ENCODE data around the gene GAS1.

GAS1 gene, protein sequence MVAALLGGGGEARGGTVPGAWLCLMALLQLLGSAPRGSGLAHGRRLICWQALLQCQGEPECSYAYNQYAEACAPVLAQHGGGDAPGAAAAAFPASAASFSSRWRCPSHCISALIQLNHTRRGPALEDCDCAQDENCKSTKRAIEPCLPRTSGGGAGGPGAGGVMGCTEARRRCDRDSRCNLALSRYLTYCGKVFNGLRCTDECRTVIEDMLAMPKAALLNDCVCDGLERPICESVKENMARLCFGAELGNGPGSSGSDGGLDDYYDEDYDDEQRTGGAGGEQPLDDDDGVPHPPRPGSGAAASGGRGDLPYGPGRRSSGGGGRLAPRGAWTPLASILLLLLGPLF

GRCh38 chr9:86947146-86948073 lies at the start of gene GAS1:
TSS of gene GAS1 (minus strand) at chr9:86947506. CDS start at chr9:86946779, 727 bp downstream.
- DNase-seq: peak; percentile 88 to 96

DNA sequence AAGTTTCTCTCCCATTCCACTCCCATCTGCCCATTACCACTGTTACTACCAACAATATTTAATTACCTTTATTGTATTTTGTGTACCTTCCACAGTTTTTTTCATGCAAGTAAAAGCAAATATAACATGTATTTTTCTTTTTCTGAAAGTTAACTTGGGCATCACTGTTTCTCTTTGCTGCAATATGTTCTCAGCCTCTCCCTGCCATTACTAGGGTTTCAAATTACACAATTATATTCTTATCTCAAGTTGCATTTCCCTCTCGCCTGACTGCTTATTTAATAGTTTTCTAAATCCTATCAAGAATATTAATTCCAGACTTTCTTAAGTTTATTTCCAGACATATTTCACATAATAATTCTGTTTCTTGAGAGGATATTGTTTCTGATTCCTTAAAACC lies 46.9 kb upstream of the GAS1 start:
- no peak for DNase-seq

DNA sequence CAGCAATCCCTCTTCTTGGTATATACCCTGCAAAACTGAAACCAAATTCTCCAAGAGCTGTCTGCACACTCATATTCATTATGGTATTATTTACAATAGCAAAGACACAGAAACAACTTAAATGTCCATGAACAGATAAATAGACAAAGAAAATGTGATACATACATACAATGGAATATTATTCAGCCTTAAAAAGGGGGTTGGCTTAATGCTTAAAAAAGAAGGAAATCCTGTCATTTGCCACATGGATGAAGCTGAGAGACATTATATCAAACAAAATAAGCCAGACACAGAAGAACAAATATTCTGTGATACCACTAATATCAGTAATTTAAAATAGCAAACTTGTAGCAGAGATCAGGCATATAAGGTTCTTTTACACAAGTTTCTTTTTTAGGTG lies 46.5 kb upstream of the GAS1 start:
- no peak for DNase-seq

DNA sequence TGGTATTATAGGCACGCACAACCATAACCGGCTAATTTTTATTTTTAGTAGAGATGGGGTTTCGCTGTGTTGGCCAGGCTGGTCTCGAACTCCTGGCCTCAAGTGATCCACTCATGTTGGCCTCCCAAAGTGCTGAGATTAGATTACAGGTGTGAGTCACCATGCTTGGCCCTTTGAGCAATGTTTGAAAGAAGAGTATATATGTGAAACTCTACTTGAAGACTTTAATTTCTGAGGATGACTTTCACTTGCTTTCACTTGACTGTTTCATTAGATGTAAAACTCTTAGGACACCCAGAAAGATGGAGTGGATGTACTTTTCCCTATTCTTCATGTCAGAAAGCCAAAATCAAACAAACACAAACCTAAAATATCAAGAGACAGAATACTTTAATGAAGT lies 43.8 kb upstream of the GAS1 start:
- DNase-seq: no peak

DNA sequence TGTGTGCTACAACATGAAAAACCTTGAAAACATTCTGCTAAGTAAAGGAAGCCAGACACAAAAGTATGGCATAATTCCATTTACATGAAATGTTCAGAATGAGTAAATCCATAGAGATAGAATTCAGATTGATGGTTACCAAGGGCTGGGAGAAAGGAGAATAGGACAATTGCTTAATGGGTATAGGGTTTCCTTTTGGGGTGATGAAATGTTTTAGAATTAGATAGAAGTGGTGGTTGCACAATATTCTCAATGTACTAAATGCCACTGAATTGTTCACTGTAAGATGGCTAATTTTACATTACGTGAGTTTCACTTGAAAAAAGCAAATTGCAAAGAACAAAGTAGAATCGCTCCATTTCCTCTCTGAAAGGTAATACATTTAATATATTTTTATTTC lies 43.0 kb upstream of the GAS1 start:
- DNase-seq: no peak

GRCh38 chr9:86987900-86988299 lies 40.6 kb upstream of the GAS1 start:
- DNase-seq: no peak

GRCh38 chr9:86985132-86985647 lies 37.9 kb upstream of the GAS1 start:
- DNase-seq: no peak

- no peak for DNase-seq
Observed at GRCh38 chr9:86983620-86984259, 36.4 kb upstream of the GAS1 start.

GRCh38 chr9:86983249-86983619 lies 35.9 kb upstream of the GAS1 start:
- DNase-seq: no peak

DNA sequence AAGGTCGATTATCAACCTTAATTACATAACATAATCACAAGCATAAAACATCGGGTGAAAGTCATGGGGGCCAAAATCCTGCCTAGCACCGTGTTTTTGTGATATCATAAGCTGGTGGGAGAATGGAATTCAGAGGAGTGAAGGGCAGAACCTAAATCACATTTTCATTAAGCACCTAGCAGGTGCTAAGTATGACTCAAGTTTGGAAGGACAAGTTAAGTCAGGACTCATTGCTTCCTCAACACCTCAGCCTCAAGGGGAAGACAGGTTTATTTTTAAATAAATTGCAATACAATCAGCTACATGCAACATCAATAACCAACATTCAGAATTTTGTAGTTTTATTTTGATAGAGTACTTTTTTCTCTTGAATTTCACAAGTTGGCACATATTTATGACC lies 33.5 kb upstream of the GAS1 start:
- no peak for DNase-seq

DNA sequence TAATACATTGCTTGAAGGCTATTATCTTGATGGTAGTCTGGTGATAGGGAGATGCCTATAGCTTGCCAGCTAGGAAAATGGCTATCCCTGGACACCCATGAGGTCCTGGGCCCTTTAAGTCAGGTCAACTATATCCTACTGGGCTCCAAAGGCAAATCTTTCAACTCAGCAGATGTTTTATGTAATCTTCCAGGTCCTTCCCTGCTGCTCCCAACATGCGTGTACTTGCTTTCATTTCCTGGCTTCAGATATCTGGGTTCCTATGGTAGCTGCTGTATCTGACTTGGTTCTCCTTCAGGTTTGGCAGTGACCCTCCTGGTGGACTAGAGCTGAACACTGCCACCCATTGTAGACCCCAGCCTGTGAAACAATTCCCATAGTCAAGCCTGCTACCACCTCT lies 32.4 kb upstream of the GAS1 start:
- DNase-seq: no peak

DNA sequence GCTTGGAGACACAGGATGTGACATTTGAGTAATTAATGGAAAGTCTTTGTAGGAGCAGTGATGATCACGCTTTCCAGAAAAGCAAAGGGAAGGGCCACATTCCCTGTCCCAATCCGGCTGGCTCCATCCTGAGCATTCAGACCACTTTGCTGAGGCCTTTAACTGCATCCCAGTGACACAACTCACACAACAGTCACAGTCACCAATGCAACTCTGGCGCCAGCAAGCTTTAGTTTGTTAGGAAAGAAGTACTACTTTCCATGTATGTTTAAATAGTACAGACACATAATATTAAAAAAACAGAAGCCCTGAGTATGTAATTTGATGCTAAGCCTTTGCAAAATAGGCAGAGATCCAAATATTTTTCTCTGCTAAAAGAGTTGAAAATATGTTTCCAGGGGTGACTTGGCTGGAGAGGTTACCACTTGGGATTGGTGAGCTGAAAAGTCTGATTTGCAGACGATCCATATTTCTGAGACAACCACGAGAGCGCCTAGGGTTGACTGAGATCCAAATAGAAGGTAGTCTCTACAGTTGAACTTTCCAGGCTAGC lies 31.7 kb upstream of the GAS1 start:
- DNase-seq: no peak

DNA sequence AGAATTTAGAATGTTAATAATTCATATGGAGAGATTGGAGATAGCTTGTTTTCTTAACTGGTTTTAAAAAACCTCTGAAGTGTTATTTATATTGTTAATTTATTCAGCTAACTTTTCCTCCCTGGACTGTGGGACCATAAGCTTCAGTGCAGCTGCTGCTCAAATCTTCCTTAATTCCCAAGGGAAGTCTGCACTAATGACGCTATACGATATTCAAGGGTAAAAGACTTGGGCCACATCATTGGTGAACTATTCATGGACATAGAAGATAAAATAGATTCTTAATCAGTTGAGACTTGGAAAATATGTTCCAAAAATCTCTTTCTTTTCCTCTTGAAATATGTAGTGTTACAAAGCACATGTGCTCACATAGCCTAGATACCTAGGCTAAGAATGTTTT lies 31.1 kb upstream of the GAS1 start:
- DNase-seq: no peak

- no peak for DNase-seq
Observed at GRCh38 chr9:86977205-86977835, 30.0 kb upstream of the GAS1 start.

DNA sequence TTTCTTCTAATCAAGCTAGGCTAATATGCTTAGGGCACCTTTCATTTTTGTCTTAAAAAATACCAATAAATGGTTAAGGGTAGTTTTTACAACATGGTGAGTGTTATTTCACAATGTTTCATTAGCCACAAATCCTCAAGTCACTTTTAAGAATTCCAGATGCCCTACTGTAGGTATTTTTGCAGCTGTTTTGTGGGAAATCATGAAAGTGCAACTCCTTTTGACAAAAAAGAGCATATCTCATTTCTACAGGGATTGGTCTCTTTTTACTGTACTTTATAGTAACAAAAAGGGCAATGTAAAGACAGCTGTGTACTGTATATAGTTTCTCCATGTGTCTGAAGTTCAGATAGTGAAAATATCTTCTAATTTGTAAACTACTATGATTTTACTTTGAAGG lies 28.3 kb upstream of the GAS1 start:
- no peak for DNase-seq

DNA sequence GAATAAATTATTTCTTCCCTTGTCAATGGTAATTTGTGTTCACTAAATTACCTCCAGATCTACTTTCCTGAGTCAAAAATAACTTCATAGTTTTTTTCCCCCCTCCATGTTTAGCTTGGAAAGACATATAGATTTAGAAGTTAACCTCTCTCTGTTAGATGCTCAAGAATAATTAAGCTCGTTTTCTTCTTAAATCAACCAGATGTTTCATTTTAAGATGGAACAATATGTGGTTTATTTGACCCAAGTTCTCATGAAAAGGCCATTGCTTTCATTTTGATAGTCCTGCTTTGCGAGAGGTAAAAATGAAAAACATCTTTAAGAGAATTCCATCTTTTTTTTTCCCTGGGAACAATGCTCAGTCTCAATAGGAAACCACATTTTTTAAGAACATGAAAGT lies 27.7 kb upstream of the GAS1 start:
- DNase-seq: no peak

GRCh38 chr9:86974421-86974820 lies 27.1 kb upstream of the GAS1 start:
- DNase-seq: no peak

DNA sequence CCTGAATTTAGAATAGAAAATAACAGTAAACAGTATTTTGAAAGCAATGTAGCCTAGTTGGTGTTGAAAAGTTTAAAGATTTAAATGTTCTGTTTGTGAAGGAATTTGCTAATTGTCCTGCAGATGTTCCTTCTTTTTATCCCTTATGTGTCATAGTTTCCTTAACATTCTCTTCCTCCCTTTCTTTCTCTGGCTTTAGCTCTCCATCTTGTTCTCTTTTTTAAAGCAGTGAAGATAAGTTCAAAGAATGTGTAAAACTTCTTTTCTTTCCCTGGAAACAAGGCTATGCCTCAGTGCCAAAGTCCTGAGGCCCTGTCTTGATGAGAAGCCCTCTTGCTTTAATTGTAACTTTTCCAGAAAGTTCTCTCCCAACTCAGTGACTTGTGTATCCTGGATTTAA lies 24.4 kb upstream of the GAS1 start:
- no peak for DNase-seq

DNA sequence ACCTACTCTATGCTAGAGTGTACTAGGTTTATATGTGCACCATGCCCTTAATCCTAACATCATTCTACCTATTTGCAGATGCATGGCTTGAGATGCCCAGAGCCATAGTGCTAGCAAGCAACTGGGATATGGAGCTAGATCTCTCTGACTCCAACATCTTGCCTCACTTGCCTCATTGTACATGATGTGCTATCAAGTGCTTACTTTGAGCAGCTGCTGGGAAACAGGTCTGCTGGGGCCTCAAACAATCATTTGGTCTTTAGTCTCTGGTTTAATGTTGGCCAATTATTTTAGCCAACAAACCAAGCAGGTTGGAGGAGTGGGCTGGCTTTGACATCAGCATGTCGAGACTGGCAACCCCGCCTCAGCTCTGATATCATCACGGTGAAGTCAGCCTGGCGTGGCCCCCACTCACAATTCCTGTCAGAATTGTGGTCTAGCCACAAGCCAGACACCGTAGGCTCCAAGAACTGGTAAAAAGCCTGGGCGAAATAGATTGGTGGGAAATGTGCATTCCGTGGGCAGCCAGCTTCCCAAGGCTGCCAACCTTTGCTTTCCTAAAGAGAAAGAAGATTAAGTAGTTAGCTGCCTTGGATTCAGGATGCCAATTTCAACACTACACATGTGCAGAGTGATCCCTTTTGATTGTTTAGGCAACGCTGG lies 21.1 kb upstream of the GAS1 start:
- no peak for DNase-seq

- DNase-seq: no peak
Observed at GRCh38 chr9:86966852-86967511, 19.7 kb upstream of the GAS1 start.

GRCh38 chr9:86965636-86966395 lies 18.5 kb upstream of the GAS1 start:
- no peak for DNase-seq

Data from hippocampal formation (tissue), 2 donors.